Erythroblast (primary cell): Measurements from ENCODE around the gene IFIT3.

Experiments
- GATA1 ChIP-seq: IDR thresholded peaks from 2 replicates; pipeline ENCODE4 v1.6.1; 2011; ENCODE audit warnings: low read depth, mild to moderate bottlenecking, control low read depth, low read length, moderate library complexity
- POLR2A ChIP-seq: IDR thresholded peaks from 2 replicates; pipeline ENCODE4 v1.6.1; 2011; ENCODE audit warnings: mild to moderate bottlenecking, low read length

DNA sequence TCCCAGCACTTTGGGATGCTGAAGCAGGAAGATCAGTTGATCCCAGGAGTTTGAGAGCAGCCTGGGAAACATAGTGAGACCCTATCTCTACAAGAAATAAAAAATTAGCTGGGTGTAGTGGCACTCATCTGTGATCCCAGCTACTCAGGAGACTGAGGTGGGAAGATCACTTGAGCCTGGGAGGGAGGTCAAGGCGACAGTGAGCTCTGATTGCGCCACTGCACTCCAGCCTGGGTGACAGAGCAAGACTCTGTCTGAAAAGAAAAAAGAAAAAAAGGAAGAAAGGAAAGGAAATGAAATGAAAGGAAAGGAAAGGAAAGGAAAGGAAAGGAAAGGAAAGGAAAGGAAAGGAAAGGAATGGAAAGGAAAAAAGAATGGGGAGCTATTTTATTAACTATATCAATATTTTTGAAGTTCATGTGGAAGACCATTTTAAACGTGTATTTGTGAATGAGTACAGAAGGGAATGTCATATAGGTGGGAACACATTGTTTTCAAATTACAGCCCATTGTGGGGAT, 33.0 kb upstream of the IFIT3 start:
- TF ChIP-seq GATA1 (no peak), POLR2A (no peak)
